ENCODE measurements around the gene RBM15B. TPM values are rescaled to one million over a fixed set of nuclear protein-coding genes. Genes with fewer than 3 reads are reported as not detected.

RBM15B gene
- polyA plus RNA-seq, 1 donor from 2014 or later = 24.1 TPM

GRCh38 chr3:51360806-51361205, 30.3 kb upstream of the RBM15B start:
- H3K36me3 ChIP-seq (ENCODE audit: insufficient read depth, low read length) = peaks cover 7% of the 10 kb centered on the region
- H3K79me2 ChIP-seq (replicated peaks; ENCODE audit: insufficient read depth, low read length) = no peaks in the 10 kb centered on the region

GRCh38 chr3:51361746-51362145, 29.3 kb upstream of the RBM15B start:
- Histone ChIP-seq H3K27me3 (ENCODE audit: insufficient read depth, low read depth, low read length) (no peaks in the 10 kb centered on the region), H3K9ac (ENCODE audit: low read length) (no peak overlapping the region), H3K9me3 (ENCODE audit: low read length) (no peaks in the 10 kb centered on the region), H3K4me2 (ENCODE audit: low read length) (no peak overlapping the region), H3K36me3 (ENCODE audit: insufficient read depth, low read length) (peaks cover 7% of the 10 kb centered on the region), H3K9me2 (ENCODE audit: insufficient read depth, low read length) (no peaks in the 10 kb centered on the region), H2AFZ (ENCODE audit: low read depth, low read length) (no peak overlapping the region), H3K4me3 (ENCODE audit: low read length) (no peak overlapping the region), H4K20me1 (ENCODE audit: insufficient read depth) (no peaks in the 10 kb centered on the region), H3F3A (ENCODE audit: insufficient read depth, low read length, poor library complexity, severe bottlenecking) (no peaks in the 10 kb centered on the region), H3K27ac (ENCODE audit: low read length) (no peak overlapping the region), H3K79me2 (replicated peaks; ENCODE audit: insufficient read depth, low read length) (no peaks in the 10 kb centered on the region)
- TF ChIP-seq RAD21 (conservative IDR thresholded peaks at IDR 0.05) (no peak), REST (IDR thresholded peaks at IDR 0.05; ENCODE audit: borderline replicate concordance) (no peak), TAF1 (IDR thresholded peaks at IDR 0.05; ENCODE audit: low read depth) (no peak), POLR2AphosphoS5 (IDR thresholded peaks at IDR 0.05) (no peak), SMC3 (conservative IDR thresholded peaks at IDR 0.05; ENCODE audit: poor library complexity) (no peak), CTCF (IDR thresholded peaks at IDR 0.05; ENCODE audit: poor library complexity, severe bottlenecking) (no peak), MXI1 (conservative IDR thresholded peaks at IDR 0.05; ENCODE audit: poor library complexity, severe bottlenecking) (no peak)

More at GRCh38 chr3:51360806-51361205, 30.3 kb upstream of the RBM15B start:
- H3K4me2 ChIP-seq (ENCODE audit: low read length) = no peak overlapping the region
- no peak overlapping the region for H3K27ac ChIP-seq (ENCODE audit: low read length)
- no peaks in the 10 kb centered on the region for H3F3A ChIP-seq (ENCODE audit: insufficient read depth, low read length, poor library complexity, severe bottlenecking)
- no peak overlapping the region for H3K9ac ChIP-seq (ENCODE audit: low read length)
- no peaks in the 10 kb centered on the region for H3K27me3 ChIP-seq (ENCODE audit: insufficient read depth, low read depth, low read length)
- no peaks in the 10 kb centered on the region for H4K20me1 ChIP-seq (ENCODE audit: insufficient read depth)
- no peak overlapping the region for H3K4me3 ChIP-seq (ENCODE audit: low read length)
- H2AFZ ChIP-seq (ENCODE audit: low read depth, low read length) = no peak overlapping the region
- TF ChIP-seq MXI1 (conservative IDR thresholded peaks at IDR 0.05; ENCODE audit: poor library complexity, severe bottlenecking) (no peak), CTCF (IDR thresholded peaks at IDR 0.05; ENCODE audit: poor library complexity, severe bottlenecking) (no peak), TAF1 (IDR thresholded peaks at IDR 0.05; ENCODE audit: low read depth) (no peak), RAD21 (conservative IDR thresholded peaks at IDR 0.05) (no peak), EZH2 (IDR thresholded peaks at IDR 0.05; ENCODE audit: borderline replicate concordance, insufficient read depth, low read length, poor library complexity, severe bottlenecking) (no peak), REST (IDR thresholded peaks at IDR 0.05; ENCODE audit: borderline replicate concordance) (no peak), EP300 (conservative IDR thresholded peaks at IDR 0.05; ENCODE audit: poor library complexity, severe bottlenecking) (no peak), SMC3 (conservative IDR thresholded peaks at IDR 0.05; ENCODE audit: poor library complexity) (no peak)
- no peaks in the 10 kb centered on the region for H3K9me3 ChIP-seq (ENCODE audit: low read length)
- no peaks in the 10 kb centered on the region for H3K9me2 ChIP-seq (ENCODE audit: insufficient read depth, low read length)
